Measurements from ENCODE around the gene CCDC50. TPM values are rescaled to one million over a fixed set of nuclear protein-coding genes. Genes with fewer than 3 reads are reported as not detected.

Gene CCDC50
- total and polyA plus RNA-seq, 10 of the 15 experiments (the other 5 are each of a cell fraction or from before 2014, with no cell fraction given), result 46.7 to 150 (median 125) TPM

GRCh38 chr3:191393146-191393545 lies 64.0 kb downstream of the CCDC50 start (continued):
- TF ChIP-seq CREB1 (IDR thresholded peaks at IDR 0.05; ENCODE audit: low read depth), result no peak
- TF ChIP-seq EZH2 (IDR thresholded peaks at IDR 0.05; ENCODE audit: borderline replicate concordance, control insufficient read depth, low read depth, low read length), result no peak

DNA sequence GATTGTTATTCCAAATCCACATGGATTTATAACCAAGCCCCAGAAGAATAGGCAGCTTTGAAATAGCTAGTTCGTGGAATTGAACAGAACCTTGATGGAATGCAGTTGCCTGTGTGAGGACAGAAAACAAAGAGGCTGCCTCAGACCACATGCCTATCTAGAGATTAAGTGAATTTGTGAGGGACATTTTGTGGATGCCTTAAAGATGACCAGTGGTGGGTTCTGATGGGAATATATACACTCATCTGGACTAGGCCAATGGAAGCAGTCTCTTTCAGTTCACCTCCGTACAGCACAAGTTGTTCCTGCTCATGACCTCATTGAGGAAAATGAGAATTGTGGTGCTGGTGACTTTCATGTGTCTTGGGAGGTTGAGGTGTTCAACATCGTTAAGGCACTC lies 68.6 kb downstream of the CCDC50 start:
- FAIRE-seq (no peak), DNase-seq (ENCODE audit: low read depth, low spot score) (no peak), ATAC-seq (no peak)
- H3K4me1 ChIP-seq (ENCODE audit: control insufficient read depth, insufficient read depth, low read length), result no peaks in the 10 kb centered on the region
- H3K27ac ChIP-seq (ENCODE audit: control insufficient read depth, insufficient read depth), result no peak overlapping the region
- H3K4me3 ChIP-seq, result no peak overlapping the region
- H2AFZ ChIP-seq (ENCODE audit: control insufficient read depth, low read depth, low read length), result no peak overlapping the region
- no TSS peak for BruUV-seq (replicated peaks)
- H3K4me2 ChIP-seq (ENCODE audit: control insufficient read depth, insufficient read depth), result no peak overlapping the region
- ChIA-PET RAD21 (ENCODE audit: unreplicated experiment) (interaction anchor here (1.1 kb wide), 1 partner anchor 155 kb away, joined by 3 read pairs; no protein-coding TSS in a partner anchor), POLR2A (no interaction called here), CTCF (interaction anchor here (0.7 to 1.6 kb wide), 5 partner anchors 15 to 1046 kb away, joined by 3 to 4 read pairs (median 4); no protein-coding TSS in a partner anchor), SMC1A (ENCODE audit: uncharacterized antibody, unreplicated experiment) (interaction anchor here (1.2 to 1.6 kb wide), 3 partner anchors 61 to 155 kb away, joined by 4 to 9 read pairs (median 4); no protein-coding TSS in a partner anchor)
- no peaks in the 10 kb centered on the region for H3K79me2 ChIP-seq (ENCODE audit: control insufficient read depth, insufficient read depth, low read length)
- H3K9me3 ChIP-seq (replicated peaks; ENCODE audit: control insufficient read depth, insufficient read depth, low read length), result no peaks in the 10 kb centered on the region
- intact Hi-C loops (cut with micrococcal nuclease; ENCODE audit: unreplicated experiment), result no loop called here
- in situ Hi-C loops (cut with MboI), result no loop called here
- H4K20me1 ChIP-seq (ENCODE audit: control insufficient read depth, insufficient read depth), result no peaks in the 10 kb centered on the region
- no peaks in the 10 kb centered on the region for H3K27me3 ChIP-seq (replicated peaks in 1 of 2; ENCODE audit: control insufficient read depth in 2 of 2, insufficient read depth in 2 of 2, low read length in 1 of 2)
- 94% methylated on average over 3 of the region's 3 CpGs for WGBS (ENCODE audit: insufficient coverage, insufficient replicate concordance, low lambda C conversion rate, missing lambda C conversion rate)
- no peak overlapping the region for H3K9ac ChIP-seq (ENCODE audit: control insufficient read depth, insufficient read depth, low read length)
- peaks cover 0 to 8% of the 10 kb centered on the region in 2 experiments; a peak in 3 of 4 replicates for H3K36me3 ChIP-seq (ENCODE audit: control insufficient read depth in 2 of 2, insufficient read depth in 2 of 2, low read length in 1 of 2)
- TF ChIP-seq MYC (IDR thresholded peaks at IDR 0.05; ENCODE audit: insufficient read depth, insufficient read length, insufficient replicate concordance, low read length, severe bottlenecking) (no peak), ETV6 (conservative IDR thresholded peaks at IDR 0.05 in 1 of 2, IDR thresholded peaks at IDR 0.05 in 1 of 2; ENCODE audit: borderline replicate concordance in 1 of 2, low read depth in 1 of 2) (no peak), NRF1 (conservative IDR thresholded peaks at IDR 0.05; ENCODE audit: low read depth, low read length) (no peak), RELA (IDR thresholded peaks at IDR 0.05; ENCODE audit: borderline replicate concordance, partially characterized antibody) (no peak), HDGF (IDR thresholded peaks at IDR 0.05) (no peak), SREBF2 (IDR thresholded peaks at IDR 0.05; ENCODE audit: low read length) (no peak), JUND (IDR thresholded peaks at IDR 0.05; ENCODE audit: low read depth, low read length) (no peak), USF2 (IDR thresholded peaks at IDR 0.05; ENCODE audit: borderline replicate concordance, low read depth, low read length) (no peak), NR2F1 (conservative IDR thresholded peaks at IDR 0.05) (no peak), CREM (IDR thresholded peaks at IDR 0.05; ENCODE audit: low read depth) (no peak), CHD2 (IDR thresholded peaks at IDR 0.05; ENCODE audit: borderline replicate concordance, low read depth, low read length) (no peak), ZNF622 (IDR thresholded peaks at IDR 0.05) (no peak), KDM1A (IDR thresholded peaks at IDR 0.05; ENCODE audit: borderline replicate concordance) (no peak), PRDM15 (CRISPR knock-in tag; IDR thresholded peaks at IDR 0.05) (no peak), BCL11A (IDR thresholded peaks at IDR 0.05; ENCODE audit: low read depth, low read length) (no peak)
- TF ChIP-seq, protein P1, sequence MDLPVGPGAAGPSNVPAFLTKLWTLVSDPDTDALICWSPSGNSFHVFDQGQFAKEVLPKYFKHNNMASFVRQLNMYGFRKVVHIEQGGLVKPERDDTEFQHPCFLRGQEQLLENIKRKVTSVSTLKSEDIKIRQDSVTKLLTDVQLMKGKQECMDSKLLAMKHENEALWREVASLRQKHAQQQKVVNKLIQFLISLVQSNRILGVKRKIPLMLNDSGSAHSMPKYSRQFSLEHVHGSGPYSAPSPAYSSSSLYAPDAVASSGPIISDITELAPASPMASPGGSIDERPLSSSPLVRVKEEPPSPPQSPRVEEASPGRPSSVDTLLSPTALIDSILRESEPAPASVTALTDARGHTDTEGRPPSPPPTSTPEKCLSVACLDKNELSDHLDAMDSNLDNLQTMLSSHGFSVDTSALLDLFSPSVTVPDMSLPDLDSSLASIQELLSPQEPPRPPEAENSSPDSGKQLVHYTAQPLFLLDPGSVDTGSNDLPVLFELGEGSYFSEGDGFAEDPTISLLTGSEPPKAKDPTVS (IDR thresholded peaks at IDR 0.05; ENCODE audit: low read depth, low read length), result no peak

All from GM12878 (cell line).